Endothelial cell of umbilical vein (primary cell): ENCODE data around the gene PLXNA4.

Experiments
- EZH2 ChIP-seq: IDR thresholded peaks from 2 replicates; pipeline ENCODE4 v1.6.1; 2012; ENCODE audit warnings: borderline replicate concordance, low read depth, mild to moderate bottlenecking, moderate library complexity, low read length, inconsistent platforms; ENCODE audit not compliant: severe bottlenecking
- GATA2 ChIP-seq: IDR thresholded peaks from 2 replicates; pipeline ENCODE4 v1.7.0; 2011; ENCODE audit warnings: low read depth, mild to moderate bottlenecking, moderate library complexity, mixed read lengths, low read length; ENCODE audit not compliant: insufficient read length, insufficient read depth
- MYC ChIP-seq: IDR thresholded peaks from one replicate; pipeline ENCODE4 v1.6.1; 2011; ENCODE audit warnings: mild to moderate bottlenecking, low read depth, low read length
- POLR2A ChIP-seq: IDR thresholded peaks from 2 replicates; pipeline ENCODE4 v1.6.1; 2012; ENCODE audit warnings: low read depth, mild to moderate bottlenecking, control low read depth, low read length
- POLR2AphosphoS5 ChIP-seq: IDR thresholded peaks from 2 replicates; pipeline ENCODE4 v1.6.1; 2012; ENCODE audit warnings: low read depth, mild to moderate bottlenecking, control low read depth, low read length, moderate library complexity; ENCODE audit not compliant: insufficient read depth
- TF ChIP-seq, protein P1 (sequence below), 2 donors: IDR thresholded peaks; 1 replicate in 1 of 2; 2 replicates in 1 of 2; pipeline ENCODE4 v1.5.1; 2011; ENCODE audit warnings: low read length in 2 of 2, mild to moderate bottlenecking in 2 of 2, moderate library complexity in 2 of 2, control low read depth in 1 of 2, inconsistent platforms in 1 of 2, low read depth in 1 of 2; ENCODE audit not compliant: insufficient read depth in 1 of 2; ENCODE audit errors: extremely low read depth in 1 of 2
- TF ChIP-seq, protein P2 (sequence below): IDR thresholded peaks from 2 replicates; pipeline ENCODE4 v1.6.1; 2011; ENCODE audit not compliant: insufficient read depth, insufficient read length

DNA sequence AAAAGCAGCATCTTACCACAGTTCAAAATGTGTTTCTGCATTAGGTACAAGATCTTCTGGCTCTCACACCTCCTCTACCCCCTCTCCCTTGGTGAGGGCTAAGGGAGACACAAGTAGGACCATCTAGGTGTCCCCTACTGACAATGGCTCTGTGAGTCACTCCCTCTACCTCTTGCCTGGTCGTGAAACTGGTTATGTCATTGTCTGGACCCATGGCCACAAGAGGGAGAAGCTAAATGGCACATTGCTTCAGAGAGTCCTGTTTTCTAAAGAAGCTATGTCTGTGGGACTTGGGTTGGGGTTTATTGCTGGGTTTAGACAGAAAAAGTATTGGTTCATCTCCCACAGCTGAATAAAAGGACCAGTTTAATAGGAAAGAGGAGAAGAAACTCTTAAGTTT lies 4.0 kb upstream of the PLXNA4 start:
- TF ChIP-seq POLR2A: no peak
- TF ChIP-seq, protein P1, sequence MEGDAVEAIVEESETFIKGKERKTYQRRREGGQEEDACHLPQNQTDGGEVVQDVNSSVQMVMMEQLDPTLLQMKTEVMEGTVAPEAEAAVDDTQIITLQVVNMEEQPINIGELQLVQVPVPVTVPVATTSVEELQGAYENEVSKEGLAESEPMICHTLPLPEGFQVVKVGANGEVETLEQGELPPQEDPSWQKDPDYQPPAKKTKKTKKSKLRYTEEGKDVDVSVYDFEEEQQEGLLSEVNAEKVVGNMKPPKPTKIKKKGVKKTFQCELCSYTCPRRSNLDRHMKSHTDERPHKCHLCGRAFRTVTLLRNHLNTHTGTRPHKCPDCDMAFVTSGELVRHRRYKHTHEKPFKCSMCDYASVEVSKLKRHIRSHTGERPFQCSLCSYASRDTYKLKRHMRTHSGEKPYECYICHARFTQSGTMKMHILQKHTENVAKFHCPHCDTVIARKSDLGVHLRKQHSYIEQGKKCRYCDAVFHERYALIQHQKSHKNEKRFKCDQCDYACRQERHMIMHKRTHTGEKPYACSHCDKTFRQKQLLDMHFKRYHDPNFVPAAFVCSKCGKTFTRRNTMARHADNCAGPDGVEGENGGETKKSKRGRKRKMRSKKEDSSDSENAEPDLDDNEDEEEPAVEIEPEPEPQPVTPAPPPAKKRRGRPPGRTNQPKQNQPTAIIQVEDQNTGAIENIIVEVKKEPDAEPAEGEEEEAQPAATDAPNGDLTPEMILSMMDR (IDR thresholded peaks at IDR 0.05; ENCODE audit: extremely low read depth in 1 of 2, insufficient read depth in 1 of 2, low read depth in 1 of 2, low read length in 2 of 2): peak in 1 of 2 donors; percentile 9
- no peak for TF ChIP-seq POLR2AphosphoS5
- TF ChIP-seq EZH2: no peak
- TF ChIP-seq GATA2: no peak
- TF ChIP-seq MYC: no peak
- TF ChIP-seq, protein P2, sequence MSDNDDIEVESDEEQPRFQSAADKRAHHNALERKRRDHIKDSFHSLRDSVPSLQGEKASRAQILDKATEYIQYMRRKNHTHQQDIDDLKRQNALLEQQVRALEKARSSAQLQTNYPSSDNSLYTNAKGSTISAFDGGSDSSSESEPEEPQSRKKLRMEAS: no peak
